IMR-90 (cell line): ENCODE measurements around the gene HSPB6. TPM values are rescaled to one million over a fixed set of nuclear protein-coding genes. Genes with fewer than 3 reads are reported as not detected.

Experiments
- ATAC-seq: fragments of 200-7000 bp; cut with Tn5 transposase; 2 replicates; pipeline ENCODE4 v1.9.1; 2020; ENCODE audit warnings: low read depth, mild to moderate bottlenecking, moderate library complexity
- BruUV-seq: library from RNA; stranded (reverse); fragments of 400-500 nt; replicated peaks from 2 replicates; lab custom pipeline; 2021; lab: Mats Ljungman, UMichigan
- CTCF ChIA-PET: fragments of 300-600 bp; formaldehyde crosslinking; extraction: SDS; loops from one replicate; lab custom pipeline; 2021; ENCODE audit warnings: antibody characterized with exemption; lab: Yijun Ruan, JAX
- POLR2A ChIA-PET: fragments of 300-600 bp; sonication (Branson Sonifier 250); formaldehyde crosslinking; loops from one replicate; lab custom pipeline; 2022; ENCODE audit warnings: antibody characterized with exemption; ENCODE audit not compliant: unreplicated experiment; lab: Charles Lee
- DNase-seq: peaks from one replicate; pipeline ENCODE4 v3.0.0; 2013
- H2AFZ ChIP-seq: replicated peaks from 2 replicates; pipeline ENCODE3; 2013; ENCODE audit warnings: low read length, mild to moderate bottlenecking; ENCODE audit not compliant: poor library complexity
- H2AK5ac ChIP-seq: 2 replicates; pipeline ENCODE4 v1.6.1; 2013; ENCODE audit warnings: low read depth, low read length, inconsistent platforms
- H2AK9ac ChIP-seq: replicated peaks from 2 replicates; pipeline ENCODE3; 2013; ENCODE audit warnings: mild to moderate bottlenecking, low read depth, low read length, moderate library complexity; ENCODE audit not compliant: poor library complexity
- H2BK120ac ChIP-seq: 2 replicates; pipeline ENCODE4 v1.6.1; 2013; ENCODE audit warnings: low read depth, low read length, inconsistent platforms
- H2BK15ac ChIP-seq: 3 replicates; pipeline ENCODE4 v1.6.1; 2013; ENCODE audit warnings: low read depth, low read length, inconsistent platforms
- H2BK20ac ChIP-seq: 2 replicates; pipeline ENCODE4 v1.6.1; 2013; ENCODE audit warnings: low read depth, mild to moderate bottlenecking, inconsistent platforms, low read length, moderate library complexity
- H2BK5ac ChIP-seq: 2 replicates; pipeline ENCODE4 v1.6.1; 2013; ENCODE audit warnings: mild to moderate bottlenecking, low read depth, low read length, inconsistent platforms; ENCODE audit not compliant: poor library complexity, severe bottlenecking
- H3K14ac ChIP-seq: replicated peaks from 2 replicates; pipeline ENCODE4 v1.6.1; 2013; ENCODE audit warnings: low read depth, low read length, inconsistent platforms
- H3K18ac ChIP-seq: 2 replicates; pipeline ENCODE4 v1.6.1; 2013; ENCODE audit warnings: low read depth, low read length, control low read depth
- H3K23ac ChIP-seq: 2 replicates; pipeline ENCODE4 v1.6.1; 2013; ENCODE audit warnings: low read depth, low read length, inconsistent platforms
- H3K27ac ChIP-seq: 2 replicates; pipeline ENCODE4 v1.5.1; 2013; ENCODE audit warnings: mild to moderate bottlenecking, control low read depth, low read length; ENCODE audit not compliant: insufficient read depth
- H3K27me3 ChIP-seq: 2 replicates; pipeline ENCODE4 v1.6.1; 2013; ENCODE audit warnings: low read length; ENCODE audit not compliant: control insufficient read depth, insufficient read depth
- H3K36me3 ChIP-seq: 2 replicates; pipeline ENCODE4 v1.6.1; 2013; ENCODE audit warnings: low read length, mixed read lengths; ENCODE audit not compliant: control insufficient read depth, insufficient read depth
- H3K4ac ChIP-seq: 2 replicates; pipeline ENCODE4 v1.6.1; 2013; ENCODE audit warnings: low read depth, low read length, inconsistent platforms
- H3K4me1 ChIP-seq: 2 replicates; pipeline ENCODE4 v1.6.1; 2013; ENCODE audit warnings: low read length, mixed read lengths; ENCODE audit not compliant: control insufficient read depth, insufficient read depth
- H3K4me2 ChIP-seq: 2 replicates; pipeline ENCODE4 v1.6.1; 2013; ENCODE audit warnings: low read depth, mild to moderate bottlenecking, control low read depth, low read length, moderate library complexity
- H3K4me3 ChIP-seq: 2 replicates; pipeline ENCODE4 v1.5.1; 2013; ENCODE audit warnings: low read depth, mild to moderate bottlenecking, control low read depth, low read length, moderate library complexity; ENCODE audit not compliant: insufficient read depth
- H3K56ac ChIP-seq: 2 replicates; pipeline ENCODE4 v1.6.1; 2013; ENCODE audit warnings: low read length, inconsistent platforms; ENCODE audit not compliant: insufficient read depth; ENCODE audit errors: extremely low read depth
- H3K79me1 ChIP-seq, 2 experiments: 2 replicates each; pipeline ENCODE4 v1.6.1; 2013; ENCODE audit warnings: low read length in 2 of 2, inconsistent platforms in 1 of 2, low read depth in 1 of 2
- H3K9ac ChIP-seq: 2 replicates; pipeline ENCODE4 v1.6.1; 2013; ENCODE audit warnings: low read depth, low read length, control low read depth
- H3K9me1 ChIP-seq: 2 replicates; pipeline ENCODE4 v1.6.1; 2013; ENCODE audit warnings: low read length, inconsistent platforms; ENCODE audit not compliant: insufficient read depth
- H3K9me3 ChIP-seq: 2 replicates; pipeline ENCODE4 v1.6.1; 2013; ENCODE audit warnings: low read length; ENCODE audit not compliant: control insufficient read depth, insufficient read depth
- H4K20me1 ChIP-seq: 2 replicates; pipeline ENCODE4 v1.6.1; 2013; ENCODE audit warnings: low read length, inconsistent platforms; ENCODE audit not compliant: insufficient read depth
- H4K5ac ChIP-seq: 2 replicates; pipeline ENCODE4 v1.6.1; 2013; ENCODE audit warnings: mild to moderate bottlenecking, low read depth, low read length, control low read depth
- H4K8ac ChIP-seq, 2 experiments: 2 replicates each; pipeline ENCODE4 v1.6.1; 2013; ENCODE audit warnings: low read depth in 2 of 2, low read length in 2 of 2, control low read depth in 1 of 2, inconsistent platforms in 1 of 2
- H4K91ac ChIP-seq: 2 replicates; pipeline ENCODE4 v1.6.1; 2013; ENCODE audit warnings: low read depth, low read length, inconsistent platforms; ENCODE audit not compliant: insufficient read depth
- CEBPB ChIP-seq: IDR thresholded peaks from 2 replicates; pipeline ENCODE4 v1.6.1; 2012; ENCODE audit warnings: low read depth, low read length, improper control_type of control experiment
- CTCF ChIP-seq: conservative IDR thresholded peaks from 2 replicates; pipeline ENCODE4 v1.5.1; 2012; ENCODE audit warnings: mild to moderate bottlenecking, low read depth, low read length, improper control_type of control experiment
- WGBS, 2 experiments: methylation state at CpG; one replicate each; pipeline versions ENCODE4 v1.1.5 to v1.1.7; 2013; ENCODE audit warnings: missing lambda C conversion rate in 2 of 2; ENCODE audit not compliant: insufficient read length in 1 of 2; ENCODE audit errors: extremely low coverage in 2 of 2; 5-methylcytosine and 5-hydroxymethylcytosine counted together
- dilution Hi-C: fragments of 300-500 bp; cut with HindIII; formaldehyde crosslinking; loops from one replicate; pipeline ENCODE4 v1.14.3; 2018; ENCODE audit warnings: low sequenced_read_pairs; ENCODE audit not compliant: unreplicated experiment
- in situ Hi-C: fragments of 300-500 bp; cut with MboI; formaldehyde crosslinking; loops from 3 replicates; pipeline ENCODE4 v1.14.3; 2019; ENCODE audit warnings: low sequenced_read_pairs, inconsistent platforms, mixed read lengths
- intact Hi-C: fragments of 100-400 bp; cut with micrococcal nuclease; formaldehyde crosslinking; loops from 2 replicates; pipeline ENCODE4 v1.10.0; 2022
- polyA plus RNA-seq, 3 experiments: library from polyadenylated mRNA; depleted of rRNA; stranded (reverse); fragments of >200 nt; gene quantifications; 2 replicates each; pipeline ENCODE4 v1.2.3, GENCODE V29; 2012; ENCODE audit warnings: low replicate concordance in 1 of 3
- total RNA-seq: library from RNA; depleted of rRNA; stranded (reverse); fragments of >200 nt; gene quantifications from 2 replicates; pipeline ENCODE4 v1.2.3, GENCODE V29; 2012

Gene HSPB6
- total and polyA plus RNA-seq, 2 of the 4 experiments (the other 2 are of a cell fraction): 5.7 to 206 TPM

DNA sequence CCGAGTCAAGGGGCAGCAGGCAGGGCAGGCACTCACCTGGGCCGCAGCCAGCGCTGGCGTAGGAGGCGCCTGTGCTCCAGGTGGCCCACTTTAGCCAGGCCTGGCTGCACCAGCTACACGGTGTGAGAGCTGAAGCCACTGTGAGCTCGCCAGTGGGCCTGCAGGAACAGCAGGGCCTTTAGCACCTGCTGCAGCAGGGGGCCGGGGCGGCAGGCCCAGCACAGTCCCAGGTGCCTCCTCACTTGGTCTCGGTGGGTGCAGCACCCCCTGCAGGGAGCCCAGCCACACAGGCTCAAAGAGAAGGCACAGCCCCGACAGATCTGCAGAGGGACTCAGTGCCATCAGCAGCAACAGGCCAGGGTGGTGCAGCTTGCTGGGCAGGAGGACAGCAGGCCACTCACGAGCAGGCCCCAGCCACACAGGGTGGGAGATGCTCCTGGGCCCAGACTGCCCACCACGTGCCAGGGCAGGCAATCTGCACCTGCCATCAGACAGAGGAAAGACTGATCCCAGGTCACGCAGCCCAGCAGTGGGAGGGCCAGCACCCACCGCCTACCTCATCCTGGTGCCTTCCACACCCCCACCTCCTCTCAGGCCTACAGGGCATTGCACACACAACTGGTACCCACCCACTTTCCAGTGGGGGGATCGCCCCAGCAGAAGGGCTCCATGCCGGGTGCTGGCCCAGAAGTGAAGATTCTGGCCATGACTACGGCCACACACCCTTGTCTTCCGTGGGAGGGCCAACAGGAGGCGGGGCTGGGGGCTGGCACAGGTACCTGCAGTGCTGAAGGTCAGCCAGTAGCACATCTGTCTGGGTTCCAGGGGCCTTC lies 34.4 kb upstream of the HSPB6 start:
- Histone ChIP-seq H3K36me3 (no peaks in the 10 kb centered on the region), H3K9me1 (no peaks in the 10 kb centered on the region), H3K56ac (no peak overlapping the region), H2BK120ac (no peak overlapping the region), H3K4ac (no peak overlapping the region), H4K8ac (no peak overlapping the region), H4K20me1 (no peaks in the 10 kb centered on the region), H2AK5ac (no peak overlapping the region), H3K4me2 (no peak overlapping the region), H4K5ac (no peak overlapping the region), H3K9ac (no peak overlapping the region), H2AFZ (peak overlapping the region; percentile 32), H3K27me3 (peaks cover 7% of the 10 kb centered on the region; the same call in 1 of the 2 replicates), H3K4me1 (no peaks in the 10 kb centered on the region), H3K4me3 (no peak overlapping the region), H3K9me3 (no peaks in the 10 kb centered on the region), H2BK20ac (no peak overlapping the region), H4K91ac (no peak overlapping the region), H3K79me1 (no peaks in the 10 kb centered on the region), H3K27ac (no peak overlapping the region), H2BK15ac (no peak overlapping the region), H3K23ac (no peak overlapping the region), H2BK5ac (no peak overlapping the region), H3K18ac (no peak overlapping the region), H3K14ac (no peak overlapping the region), H2AK9ac (no peak overlapping the region)
- no peak for DNase-seq
- intact Hi-C loops: no loop called here
- no peak for ATAC-seq
- in situ Hi-C loops: no loop called here
- 0 out of 2 replicates have a peak, but pooled peaks have one; percentile 7 for TF ChIP-seq CTCF
- TF ChIP-seq CEBPB: no peak
- CTCF ChIA-PET: no interaction called here
- no TSS peak for BruUV-seq
- POLR2A ChIA-PET: no interaction called here
- 46% methylated on average over 7 of the region's 20 CpGs; no CpG with 5 or more reads in 1 of the 2 experiments for WGBS, 2 experiments
- dilution Hi-C loops: no loop called here
